Cardiac muscle cell (in vitro differentiated cells and primary cell): ENCODE measurements around the gene GEN1. TPM values are rescaled to one million over a fixed set of nuclear protein-coding genes. Genes with fewer than 3 reads are reported as not detected.

Experiments used
- DNase-seq, 2 donors: peaks; one replicate each; pipeline versions ENCODE4 v3.0.0 to v3.0.0-alpha.2; 2010 to 2017; ENCODE audit warnings: low read depth in 1 of 2, low spot score in 1 of 2
- H3K27ac ChIP-seq: fragments of 200-600 bp; sonication (generic); 2 replicates; pipeline ENCODE4 v1.5.1; 2016
- H3K27me3 ChIP-seq: fragments of 200-600 bp; sonication (generic); 2 replicates; pipeline ENCODE4 v1.6.0; 2016; ENCODE audit warnings: control low read depth
- H3K36me3 ChIP-seq: fragments of 200-600 bp; sonication (generic); 2 replicates; pipeline ENCODE4 v1.5.1; 2016; ENCODE audit warnings: control low read depth
- H3K4me1 ChIP-seq: fragments of 200-600 bp; sonication (generic); 2 replicates; pipeline ENCODE4 v1.8.1; 2017; ENCODE audit warnings: low read depth, mild to moderate bottlenecking, mixed run types
- H3K4me3 ChIP-seq: fragments of 200-600 bp; sonication (generic); 2 replicates; pipeline ENCODE4 v1.5.1; 2016; ENCODE audit warnings: mild to moderate bottlenecking
- H3K9me3 ChIP-seq: fragments of 200-600 bp; sonication (generic); 2 replicates; pipeline ENCODE4 v1.5.1; 2017; ENCODE audit warnings: low read depth, mild to moderate bottlenecking, control low read depth
- CTCF ChIP-seq: IDR thresholded peaks from 2 replicates; pipeline ENCODE4 v1.5.1; 2012; ENCODE audit warnings: low read depth, mild to moderate bottlenecking, low read length
- polyA plus RNA-seq: library from polyadenylated mRNA; unstranded; fragments of >200 nt; fragmentation: Nextera tagmentation; extraction: Ambion mirVana; gene quantifications from 2 replicates; pipeline ENCODE4 v1.2.1, GENCODE V29; 2016
- total RNA-seq: library from RNA; depleted of rRNA; stranded (reverse); fragments of >200 nt; gene quantifications from 2 replicates; pipeline ENCODE4 v1.2.3, GENCODE V29; 2016

The GEN1 gene
- total and polyA plus RNA-seq, 2 experiments from 2014 or later: 4.3 to 8.8 TPM

GRCh38 chr2:17710547-17711248 is 43.2 kb upstream of the GEN1 start:
- no peak for TF ChIP-seq CTCF
- Histone ChIP-seq H3K27ac (no peak overlapping the region), H3K27me3 (no peaks in the 10 kb centered on the region), H3K9me3 (no peaks in the 10 kb centered on the region), H3K4me3 (no peak overlapping the region), H3K36me3 (peaks cover 30% of the 10 kb centered on the region), H3K4me1 (no peaks in the 10 kb centered on the region)
- DNase-seq: no peak

GRCh38 chr2:17713291-17713690 is 40.6 kb upstream of the GEN1 start:
- H3K36me3 ChIP-seq: peaks cover 48% of the 10 kb centered on the region
- H3K27ac ChIP-seq: no peak overlapping the region
- no peaks in the 10 kb centered on the region for H3K9me3 ChIP-seq
- DNase-seq: no peak
- no peak for TF ChIP-seq CTCF
- no peaks in the 10 kb centered on the region for H3K27me3 ChIP-seq
- H3K4me3 ChIP-seq: no peak overlapping the region
- H3K4me1 ChIP-seq: peaks cover 5% of the 10 kb centered on the region

GRCh38 chr2:17717666-17718065 is 36.3 kb upstream of the GEN1 start:
- H3K27me3 ChIP-seq: no peaks in the 10 kb centered on the region
- peaks cover 17% of the 10 kb centered on the region for H3K4me1 ChIP-seq
- H3K9me3 ChIP-seq: no peaks in the 10 kb centered on the region
- H3K4me3 ChIP-seq: no peak overlapping the region
- TF ChIP-seq CTCF: no peak
- no peak for DNase-seq
- no peak overlapping the region for H3K27ac ChIP-seq
- H3K36me3 ChIP-seq: peaks cover 61% of the 10 kb centered on the region

GRCh38 chr2:17718689-17719088 is 35.2 kb upstream of the GEN1 start:
- peaks cover 61% of the 10 kb centered on the region for H3K36me3 ChIP-seq
- H3K9me3 ChIP-seq: no peaks in the 10 kb centered on the region
- TF ChIP-seq CTCF: no peak
- H3K4me1 ChIP-seq: peaks cover 17% of the 10 kb centered on the region
- H3K27me3 ChIP-seq: no peaks in the 10 kb centered on the region
- DNase-seq: no peak
- H3K4me3 ChIP-seq: no peak overlapping the region
- H3K27ac ChIP-seq: no peak overlapping the region

GRCh38 chr2:17719562-17720371 is 34.2 kb upstream of the GEN1 start:
- Histone ChIP-seq H3K9me3 (no peaks in the 10 kb centered on the region), H3K36me3 (peaks cover 60% of the 10 kb centered on the region), H3K27me3 (no peaks in the 10 kb centered on the region), H3K27ac (peak overlapping the region; percentile 32), H3K4me1 (peaks cover 17% of the 10 kb centered on the region), H3K4me3 (no peak overlapping the region)
- peak; percentile 80 for TF ChIP-seq CTCF
- peak; percentile 28 to 31 for DNase-seq
